HG02840 (cell line): ENCODE results near the gene AP5S1.
"Not testable (repeated sequence)": the region's sequence is repeated elsewhere in the genome, so short reads cannot be mapped to it uniquely, and the experiment has no call there.

ENCODE experiments used
- ATAC-seq: cut with Tn5 transposase; IDR thresholded peaks from one replicate; pipeline ENCODE4 v1.9.1; 2021; ENCODE audit warnings: mild to moderate bottlenecking, moderate library complexity, moderate number of reproducible peaks; ENCODE audit not compliant: unreplicated experiment, low FRiP score

AP5S1 gene

DNA sequence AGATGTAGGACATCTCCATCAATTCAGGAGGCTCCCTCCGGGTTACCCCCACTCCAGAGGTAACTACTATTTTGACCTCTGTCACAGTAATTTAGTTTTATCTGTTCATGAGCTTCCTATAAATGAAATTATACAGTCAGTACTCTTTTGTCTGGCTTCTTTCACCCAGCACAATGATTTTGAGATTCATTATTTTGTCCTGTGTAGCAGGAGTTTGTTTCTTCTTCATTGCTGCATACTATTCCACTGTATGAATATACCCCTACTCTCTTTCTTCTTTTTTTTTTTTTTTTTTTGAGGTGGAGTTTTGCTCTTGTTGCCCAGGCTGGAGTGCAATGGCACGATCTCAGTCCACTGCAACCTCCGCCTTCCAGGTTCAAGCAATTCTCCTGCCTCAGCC is 11.8 kb upstream of the AP5S1 start:
- no peak for ATAC-seq

DNA sequence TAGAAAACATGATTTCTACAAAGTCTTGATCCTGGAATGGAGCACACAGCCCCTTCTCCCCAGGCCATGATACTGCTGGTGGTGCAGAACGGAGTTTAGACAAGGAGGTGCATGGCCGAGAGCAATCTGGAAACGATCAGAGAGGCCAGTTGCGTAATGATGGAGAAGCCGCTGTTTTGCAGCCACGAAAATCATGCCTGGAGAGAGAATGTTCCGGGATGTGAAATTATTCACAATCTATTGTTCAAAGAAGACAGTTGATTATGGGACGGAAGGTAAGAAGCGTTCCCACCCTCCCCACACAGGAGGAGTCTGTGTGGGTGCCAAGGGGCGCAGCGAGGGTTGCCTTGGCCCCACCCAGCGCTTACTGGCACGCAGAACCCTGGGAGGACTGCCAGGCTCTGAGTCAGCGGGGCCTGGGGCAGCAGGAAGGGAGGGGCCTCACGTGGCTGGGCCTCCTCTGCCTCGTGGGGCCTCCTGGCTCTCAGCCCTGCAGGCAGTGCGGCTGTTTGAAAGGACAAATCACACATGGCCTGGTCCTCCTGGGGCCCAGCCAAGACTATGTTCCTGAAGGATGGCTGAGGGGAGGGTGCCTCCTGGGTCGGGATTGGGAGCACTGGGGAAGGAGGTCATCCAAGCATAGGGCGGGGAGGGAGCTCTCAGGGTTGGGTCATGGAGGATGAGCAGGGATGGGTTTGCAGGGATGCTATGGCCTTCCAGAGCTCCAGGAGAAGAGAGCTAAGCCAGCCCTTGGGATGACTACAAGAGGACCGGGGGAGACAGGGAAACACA is 8.7 kb upstream of the AP5S1 start:
- no peak for ATAC-seq

GRCh38 chr20:3812259-3812681 is 8.1 kb upstream of the AP5S1 start:
- ATAC-seq = no peak

DNA sequence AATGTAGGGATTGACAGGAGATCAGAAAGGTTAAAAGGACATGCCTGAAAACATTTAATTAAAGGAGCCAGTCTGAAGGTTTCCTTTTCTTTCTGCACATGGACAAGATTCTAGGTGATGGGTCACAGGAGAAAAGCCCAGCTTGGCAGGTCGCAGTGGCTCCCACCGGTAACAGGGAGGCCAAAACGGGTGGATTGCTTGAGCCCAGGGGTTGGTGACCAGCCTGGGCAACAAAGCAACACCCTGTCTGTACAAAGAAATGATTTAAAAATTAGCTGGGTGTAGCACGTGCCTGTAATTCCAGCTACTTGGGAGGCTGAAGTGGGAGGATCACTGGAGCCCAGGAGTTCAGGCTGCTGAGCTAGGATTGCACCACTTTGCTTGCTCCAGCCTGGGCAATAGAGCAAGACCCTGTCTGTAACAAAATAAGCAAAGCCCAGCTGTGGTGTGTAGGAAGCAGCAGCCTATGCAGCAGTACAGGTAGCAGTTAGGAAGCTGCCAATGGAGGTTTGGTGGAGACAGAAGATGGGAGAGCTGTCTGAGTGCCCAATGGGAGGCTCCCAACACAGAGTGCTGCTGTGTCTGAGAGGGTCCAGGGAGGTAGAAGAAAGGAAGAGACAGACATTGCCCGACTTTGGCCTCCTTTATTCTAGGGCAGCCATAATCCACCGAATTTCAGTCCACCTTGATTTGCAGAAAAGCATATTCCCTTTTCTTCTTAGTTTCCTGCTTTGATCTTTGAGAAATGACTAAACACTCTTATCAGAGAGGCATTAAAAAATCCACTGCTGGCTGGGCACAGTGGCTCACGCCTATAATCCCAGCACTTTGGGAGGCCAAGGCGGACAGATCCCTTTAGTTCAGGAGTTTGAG is 7.1 kb upstream of the AP5S1 start:
- ATAC-seq = no peak

DNA sequence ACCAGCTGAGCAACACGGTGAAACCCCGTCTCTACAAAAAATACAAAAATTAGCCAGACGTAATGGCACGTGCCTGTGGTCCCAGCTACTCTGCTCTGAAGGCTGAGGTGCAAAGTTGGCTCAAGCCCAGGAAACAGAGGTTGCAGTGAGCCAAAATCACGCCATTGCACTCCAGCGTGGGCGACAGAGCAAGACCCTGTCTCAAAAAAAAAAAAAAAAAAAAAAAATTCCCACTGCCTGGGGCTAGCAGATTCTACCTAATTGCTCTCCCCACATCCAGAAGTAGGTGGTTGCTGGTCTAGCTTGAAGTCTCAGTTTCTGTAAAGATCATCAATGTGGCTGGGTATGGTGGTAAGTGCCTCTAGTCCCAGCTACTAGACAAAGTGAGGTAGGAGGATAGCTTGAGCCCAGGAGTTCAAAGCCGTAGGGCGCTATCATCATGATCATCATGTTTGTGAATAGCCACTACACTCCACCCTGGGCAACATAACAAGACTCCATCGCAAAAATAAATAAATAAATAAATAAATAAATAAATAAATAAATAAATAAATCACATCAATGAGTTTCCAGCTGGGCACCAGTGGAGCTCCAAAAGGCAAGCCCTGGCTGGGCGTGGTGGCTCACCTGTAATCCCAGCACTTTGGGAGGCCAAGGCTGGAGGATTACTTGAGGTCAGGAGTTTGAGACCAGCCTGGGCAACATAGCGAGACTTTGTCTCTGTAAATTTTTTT is 6.3 kb upstream of the AP5S1 start:
- no peak for ATAC-seq

DNA sequence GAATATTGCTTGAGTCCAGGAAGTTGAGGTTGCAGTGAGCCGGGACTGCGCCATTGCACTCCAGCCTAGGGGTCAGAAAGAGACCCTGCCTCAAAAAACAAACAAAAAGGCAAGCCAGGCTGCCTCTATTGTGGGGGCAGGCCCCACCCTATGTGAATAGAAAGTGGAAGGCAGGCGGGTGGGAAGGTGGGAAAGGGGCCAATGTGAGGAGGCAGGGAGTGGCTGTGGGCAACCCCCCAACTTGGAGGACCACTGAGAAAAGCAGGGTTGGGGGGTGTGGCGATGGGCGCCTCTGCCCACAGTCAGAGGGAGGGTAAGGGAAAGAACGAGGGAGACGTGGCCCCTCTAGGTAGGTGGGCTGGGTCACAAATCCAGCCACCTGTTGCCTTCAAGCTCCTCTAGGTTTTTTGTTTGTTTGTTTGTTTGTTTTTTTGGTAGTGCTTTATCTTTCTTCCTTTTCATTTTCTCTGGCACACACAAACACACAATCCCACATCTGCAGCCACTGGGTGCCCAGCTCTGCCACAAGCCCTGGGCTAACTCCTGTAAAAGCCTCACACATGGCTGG is 5.3 kb upstream of the AP5S1 start:
- no peak for ATAC-seq

- no peak for ATAC-seq
Measured at GRCh38 chr20:3815703-3816315, 4.5 kb upstream of the AP5S1 start.

DNA sequence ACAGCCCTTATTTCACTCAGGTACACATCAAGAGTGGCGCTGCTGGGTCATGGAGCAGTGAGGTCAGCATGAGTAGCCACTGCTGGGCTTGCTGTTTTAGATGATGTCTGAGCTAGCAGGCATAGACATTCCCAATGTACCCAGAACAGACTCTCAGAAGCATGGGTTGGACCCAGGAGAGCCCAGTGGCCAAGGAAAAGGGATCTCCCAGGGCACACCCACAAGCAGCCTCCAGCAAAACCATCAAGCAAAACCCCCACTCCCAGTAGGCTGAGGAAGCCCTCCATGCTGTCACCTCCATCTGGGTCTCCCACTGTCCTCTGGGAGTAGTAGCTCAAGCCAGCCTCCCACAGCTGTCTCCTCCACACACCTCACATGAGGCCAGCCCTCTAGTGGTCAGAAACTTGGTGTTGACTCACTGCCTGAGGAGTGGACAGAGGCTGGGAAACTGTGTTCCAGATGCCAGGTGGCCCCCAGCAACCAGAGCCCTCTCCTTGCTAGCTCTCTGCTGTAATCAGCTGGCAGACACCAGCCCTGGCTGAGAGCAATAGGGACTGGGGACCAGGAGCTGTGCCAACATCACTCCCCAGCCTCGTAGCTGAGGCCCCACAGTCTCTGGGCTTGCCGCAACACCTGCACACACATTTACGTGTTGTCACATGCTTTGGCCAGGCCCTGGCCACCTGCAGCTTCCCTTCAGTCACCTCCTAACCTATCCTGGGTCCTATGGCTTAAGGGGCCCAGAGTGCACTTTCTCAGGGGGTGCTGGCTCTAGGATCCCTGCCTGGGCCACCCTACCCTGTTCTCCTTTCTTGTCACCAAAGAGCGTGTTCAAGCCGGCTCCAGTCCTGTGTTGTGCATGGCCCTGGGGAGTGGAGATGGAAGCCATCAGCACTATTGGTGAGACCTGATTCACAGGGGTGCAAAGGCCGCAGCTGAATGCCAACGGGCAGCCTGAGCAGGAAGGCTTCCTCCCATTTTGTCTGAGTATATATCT is 1.9 kb upstream of the AP5S1 start:
- no peak for ATAC-seq

DNA sequence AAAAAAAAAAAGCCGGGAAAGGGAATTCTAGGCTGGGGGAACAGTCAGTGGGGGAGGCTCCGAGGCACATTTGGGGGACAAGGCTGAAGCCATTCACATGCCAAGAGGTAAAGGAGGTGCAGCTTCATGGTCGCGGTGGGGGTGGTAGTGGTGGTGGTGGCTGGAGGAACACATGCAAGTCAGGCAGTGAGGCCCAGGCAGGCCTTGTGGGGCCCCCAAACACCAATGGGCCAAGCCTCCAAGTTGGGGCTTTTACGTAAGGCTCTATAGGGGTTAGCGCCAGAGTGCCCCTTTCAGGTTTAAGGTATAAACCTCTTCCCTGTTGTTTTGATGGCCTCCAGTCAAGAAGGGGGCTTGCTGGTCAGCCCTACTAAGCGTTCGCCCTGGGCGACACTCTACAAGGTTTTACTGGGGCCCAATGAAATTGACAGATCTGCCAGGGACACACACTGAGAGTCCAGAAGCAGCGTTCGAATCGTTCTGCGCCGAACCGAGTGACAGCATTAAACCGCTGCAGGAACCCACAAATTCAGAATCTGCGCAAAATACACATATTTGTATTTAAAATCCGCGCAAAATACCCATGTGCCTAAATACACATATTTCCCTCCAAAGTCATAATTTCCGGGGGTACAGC is 818 bp upstream of the AP5S1 start:
- no peak for ATAC-seq

- no peak for ATAC-seq
Measured at GRCh38 chr20:3820901-3821727, 767 bp downstream of the AP5S1 start.

GRCh38 chr20:3821996-3822395 is 1.6 kb downstream of the AP5S1 start:
- ATAC-seq = no peak

- no peak for ATAC-seq
Measured at GRCh38 chr20:3823881-3824280, 3.5 kb downstream of the AP5S1 start.

DNA sequence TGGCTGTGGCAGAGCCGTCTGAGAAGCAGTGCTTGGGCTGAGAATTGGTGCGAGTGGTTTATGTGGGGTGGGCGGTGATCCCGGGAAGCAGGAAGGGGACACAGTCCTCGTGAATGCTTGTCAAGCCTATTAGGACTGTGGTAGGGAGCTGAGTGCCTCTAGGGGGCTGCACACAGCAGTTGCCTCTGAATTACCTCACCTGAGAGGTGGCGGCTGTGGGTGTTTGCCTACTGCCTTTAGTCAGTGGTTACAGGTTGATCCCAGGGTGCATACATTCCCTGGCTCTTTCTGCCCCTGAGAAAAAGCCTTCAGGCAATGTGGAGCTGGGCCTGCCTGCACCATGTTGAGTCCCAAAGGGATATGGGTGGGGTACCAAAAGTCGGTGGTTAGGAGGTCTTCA is 5.2 kb downstream of the AP5S1 start:
- no peak for ATAC-seq

DNA sequence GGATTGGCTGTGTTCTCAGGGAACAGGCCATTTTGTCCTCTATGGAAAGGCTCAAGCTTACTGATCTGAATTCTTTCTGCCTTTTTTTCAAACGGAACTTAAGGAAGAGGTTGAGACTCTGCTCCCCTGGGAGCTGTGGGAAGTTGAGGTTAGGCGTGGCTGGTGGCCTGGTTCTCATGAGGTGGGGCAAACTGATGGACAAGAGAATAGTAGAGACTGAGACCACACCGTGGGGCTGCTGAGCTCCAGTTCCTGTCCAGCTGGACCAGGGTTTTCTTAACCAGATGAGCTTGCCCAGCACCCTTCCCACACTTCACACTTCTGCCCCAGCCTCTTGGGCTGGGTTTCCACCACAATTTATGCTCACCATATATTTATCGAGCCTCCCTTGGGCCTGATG is 6.1 kb downstream of the AP5S1 start:
- ATAC-seq = no peak

DNA sequence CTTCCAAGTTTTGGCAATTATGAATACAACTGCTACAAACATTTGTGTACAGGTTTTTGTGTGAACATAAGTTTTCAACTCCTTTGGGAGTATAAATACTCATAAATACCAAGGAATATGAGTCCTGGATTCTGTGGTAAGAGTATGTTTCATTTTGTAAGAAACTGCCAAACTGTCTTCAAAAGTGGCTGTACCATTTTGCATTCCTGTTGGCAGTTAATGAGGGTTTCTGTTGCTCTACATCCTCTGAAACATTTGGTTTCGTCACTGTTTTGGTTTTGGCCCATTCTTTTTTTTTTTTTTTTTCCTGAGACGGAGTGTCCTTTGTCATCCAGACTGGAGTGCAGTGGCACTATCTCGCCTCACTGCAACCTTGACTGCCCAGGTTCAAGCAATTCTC is 8.5 kb downstream of the AP5S1 start:
- ATAC-seq = no peak

- not testable (repeated sequence) for ATAC-seq
Measured at GRCh38 chr20:3829891-3830290, 9.5 kb downstream of the AP5S1 start.

- ATAC-seq = no peak
Measured at GRCh38 chr20:3836132-3836531, 15.8 kb downstream of the AP5S1 start.

DNA sequence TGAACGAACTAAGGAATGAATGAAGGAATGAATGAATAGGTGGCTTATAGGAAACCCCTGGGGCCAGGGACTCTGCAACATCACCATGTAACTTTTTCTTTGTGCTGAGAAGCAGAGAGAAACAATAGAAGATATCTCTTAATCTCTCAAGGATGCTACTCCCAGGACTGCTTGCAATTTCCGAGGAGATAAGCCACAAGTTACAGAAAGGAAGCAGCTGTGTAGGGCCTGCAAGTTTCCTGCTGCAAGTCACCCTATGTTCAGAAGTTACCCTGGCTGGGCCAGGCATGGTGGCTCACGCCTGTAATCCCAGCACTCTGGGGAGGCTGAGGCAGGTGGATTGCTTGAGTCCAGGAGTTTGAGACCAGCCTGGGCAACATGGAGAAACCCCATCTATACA is 19.0 kb downstream of the AP5S1 start:
- no peak for ATAC-seq
